ENCODE results near the gene PITPNM3. TPM values are rescaled to one million over a fixed set of nuclear protein-coding genes. Genes with fewer than 3 reads are reported as not detected.
"Not testable (repeated sequence)": the region's sequence is repeated elsewhere in the genome, so short reads cannot be mapped to it uniquely, and the experiment has no call there.

The PITPNM3 gene
- total RNA-seq, result 0.54 TPM

DNA sequence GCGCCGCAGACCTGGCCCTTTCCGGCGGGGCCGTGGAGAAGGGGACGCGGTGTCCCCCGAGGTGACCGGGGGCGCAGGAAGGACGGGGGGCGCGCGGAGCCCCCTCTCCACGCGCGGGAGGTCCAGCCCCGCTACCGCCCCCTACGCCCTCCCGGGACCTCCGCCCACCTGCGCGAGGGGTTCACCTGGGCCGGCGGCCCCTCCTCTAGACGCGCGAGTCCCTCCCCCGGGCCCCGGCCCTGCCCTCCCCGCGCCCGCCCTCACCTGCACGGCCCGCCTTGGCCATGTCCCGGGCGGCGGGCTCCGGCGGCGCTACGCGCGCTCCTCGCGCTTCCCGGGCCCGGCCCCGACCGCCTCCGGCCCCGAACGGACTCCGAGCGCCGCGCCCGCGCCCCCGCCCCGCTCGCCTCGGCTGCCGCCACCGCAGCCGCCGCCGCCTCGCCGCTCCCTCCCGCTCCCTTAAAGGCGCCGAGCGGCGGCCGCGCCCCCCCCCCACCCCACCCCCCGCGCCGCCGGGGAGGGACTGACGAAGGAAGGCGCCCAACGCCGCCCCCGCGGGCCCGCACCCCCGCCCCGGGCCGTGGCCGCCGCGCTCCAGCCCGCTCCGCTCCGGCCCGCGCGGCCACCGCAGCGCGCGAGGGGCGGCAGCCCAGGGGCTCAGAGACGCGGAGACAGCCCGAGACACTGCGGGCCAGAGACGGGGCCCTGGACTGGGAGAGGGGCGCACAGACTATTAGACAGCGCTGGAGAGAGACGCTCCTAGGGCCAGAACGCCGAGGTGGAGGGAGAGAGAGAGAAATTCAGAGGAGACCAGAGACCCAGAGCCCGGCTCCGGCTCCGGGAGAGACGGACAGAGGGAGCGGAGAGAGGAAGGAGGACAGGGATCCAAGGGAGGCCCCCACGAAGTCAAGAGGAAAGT lies at the start of gene PITPNM3:
Gene PITPNM3, minus strand, starts transcription at position 435 of the 919 bp plus-strand sequence. Its CDS starts 149 bp downstream, at position 286.
- DNase-seq (ENCODE audit: low read depth in 2 of 3, low spot score in 2 of 3), result no peak

DNA sequence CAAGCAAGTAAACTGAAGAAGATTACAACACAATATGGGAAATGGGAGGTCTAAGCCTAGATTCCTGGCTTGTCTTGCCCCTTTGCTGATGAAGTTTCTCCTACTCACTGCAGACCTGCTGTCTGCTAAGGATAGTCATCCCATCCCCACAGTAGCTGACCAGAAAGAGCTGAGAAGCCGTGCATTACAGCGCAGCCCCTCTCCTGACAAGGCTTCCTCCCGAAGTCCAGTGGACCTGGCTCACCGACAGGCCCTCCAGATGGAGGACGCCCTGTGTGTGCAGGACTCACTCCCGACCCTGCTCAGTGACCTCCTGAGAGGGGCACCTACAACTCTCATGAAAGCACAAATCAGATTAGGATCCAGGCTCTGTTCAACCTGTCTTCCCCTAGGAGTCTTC lies 48.8 kb upstream of the PITPNM3 start:
- DNase-seq (ENCODE audit: low read depth in 2 of 3, low spot score in 2 of 3), result no peak

DNA sequence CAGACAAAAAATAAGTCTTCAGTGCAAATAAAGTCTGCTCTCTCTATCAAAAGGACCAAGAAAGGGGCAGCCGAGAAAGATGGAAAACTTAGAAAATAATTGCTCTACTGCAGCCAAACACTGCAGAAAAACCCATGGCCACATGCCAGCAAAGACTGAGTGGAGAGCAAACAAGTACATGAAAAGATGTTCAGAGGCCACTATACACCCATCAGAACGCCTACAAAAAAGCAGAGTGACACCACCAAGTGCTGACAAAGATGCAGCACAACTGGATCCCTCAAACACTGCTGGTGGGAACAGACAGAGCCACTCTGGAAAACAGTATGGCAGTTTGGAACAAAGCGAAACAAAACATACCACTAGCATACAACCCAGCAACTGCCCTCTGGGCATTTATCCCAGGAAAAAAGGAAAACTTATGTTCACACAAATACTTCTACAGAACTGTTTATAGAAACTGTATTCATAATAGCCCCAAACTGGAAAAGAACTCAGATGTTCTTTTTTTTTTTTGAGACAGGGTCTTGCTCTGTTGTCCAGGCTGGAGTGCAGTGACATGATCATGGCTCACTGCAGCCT lies 47.5 kb upstream of the PITPNM3 start:
- DNase-seq (ENCODE audit: low read depth in 2 of 3, low spot score in 2 of 3), result no peak

DNA sequence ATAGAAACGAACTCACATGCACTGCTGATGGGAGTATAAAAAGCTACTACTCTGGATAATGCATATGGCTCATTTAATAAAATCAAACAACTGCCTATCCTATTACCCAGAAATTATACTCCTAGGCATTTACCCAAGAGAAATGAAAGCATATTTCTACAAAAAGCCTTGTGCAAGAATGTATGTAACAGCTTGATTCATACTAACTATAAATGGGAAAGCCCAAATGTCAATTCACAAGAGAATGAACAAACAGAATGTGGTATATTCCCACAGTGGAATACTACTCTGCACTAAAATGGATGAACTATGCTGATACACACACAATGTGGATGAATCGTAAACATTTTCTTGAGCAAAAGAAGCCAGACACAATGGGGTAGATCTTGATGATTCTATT lies 45.8 kb upstream of the PITPNM3 start:
- DNase-seq (ENCODE audit: low read depth in 2 of 3, low spot score in 2 of 3), result no peak

GRCh38 chr17:6599364-6599763 lies 43.0 kb upstream of the PITPNM3 start:
- DNase-seq (ENCODE audit: low read depth in 2 of 3, low spot score in 2 of 3), result peak in 2 of 3 donors; percentile 60 to 88

- DNase-seq (ENCODE audit: low read depth in 2 of 3, low spot score in 2 of 3), result no peak
Measured at GRCh38 chr17:6597727-6598126, 41.4 kb upstream of the PITPNM3 start.

DNA sequence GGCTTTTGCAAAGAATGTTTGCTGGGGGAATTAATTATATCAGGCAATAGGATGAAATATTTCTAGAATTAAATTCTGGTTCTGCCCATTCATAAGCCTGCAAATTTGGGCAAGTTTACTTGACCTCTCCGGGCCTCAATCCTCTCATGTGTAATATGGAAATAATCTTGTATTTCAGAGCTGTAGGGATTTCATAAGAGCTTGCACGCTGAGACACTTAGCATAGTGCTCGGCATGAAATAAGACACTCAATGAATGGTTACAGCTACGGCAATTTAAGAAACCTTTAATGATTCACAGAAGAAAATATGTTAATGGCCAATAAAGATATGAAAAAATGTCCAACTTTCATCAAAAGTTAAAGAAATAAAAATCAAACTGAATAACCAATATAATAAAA lies 40.6 kb upstream of the PITPNM3 start:
- DNase-seq (ENCODE audit: low read depth in 2 of 3, low spot score in 2 of 3), result no peak

- DNase-seq (ENCODE audit: low read depth in 2 of 3, low spot score in 2 of 3), result no peak
Measured at GRCh38 chr17:6596511-6596910, 40.2 kb upstream of the PITPNM3 start.

DNA sequence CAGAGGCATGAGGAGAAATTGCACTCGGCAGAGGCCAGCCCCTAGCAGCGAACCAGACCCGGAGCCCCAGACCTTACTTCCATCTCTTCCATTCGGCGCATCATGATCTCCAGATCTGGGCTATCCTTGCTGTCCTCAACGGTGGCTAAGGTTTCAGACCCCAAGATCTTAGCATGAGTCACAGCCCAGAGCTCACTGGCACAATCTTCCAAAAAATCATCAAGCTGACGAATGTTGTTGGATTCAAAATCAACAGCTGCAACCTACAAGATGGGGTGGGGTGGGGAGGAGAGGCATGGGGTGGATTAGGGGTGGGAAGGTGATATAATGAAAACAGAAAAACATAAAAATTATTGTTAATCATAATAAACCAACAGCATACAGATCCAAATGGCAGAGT lies 39.7 kb upstream of the PITPNM3 start:
- no peak for DNase-seq (ENCODE audit: low read depth in 2 of 3, low spot score in 2 of 3)

DNA sequence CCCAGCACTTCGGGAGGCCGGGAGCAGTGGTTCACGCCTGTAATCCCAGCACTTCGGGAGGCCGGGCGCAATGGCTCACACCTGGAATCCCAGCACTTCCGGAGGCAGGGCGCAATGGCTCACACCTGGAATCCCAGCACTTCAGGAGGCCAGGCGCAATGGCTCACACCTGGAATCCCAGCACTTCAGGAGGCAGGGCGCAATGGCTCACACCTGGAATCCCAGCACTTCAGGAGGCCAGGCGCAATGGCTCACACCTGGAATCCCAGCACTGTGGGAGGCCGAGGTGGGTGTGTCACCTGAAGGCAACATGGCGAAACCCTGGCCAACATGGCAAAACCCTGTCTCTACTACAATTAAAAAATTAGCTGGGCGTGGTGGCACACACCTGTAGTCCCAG lies 37.0 kb upstream of the PITPNM3 start:
- not testable (repeated sequence) for DNase-seq (ENCODE audit: low read depth in 2 of 3, low spot score in 2 of 3)

DNA sequence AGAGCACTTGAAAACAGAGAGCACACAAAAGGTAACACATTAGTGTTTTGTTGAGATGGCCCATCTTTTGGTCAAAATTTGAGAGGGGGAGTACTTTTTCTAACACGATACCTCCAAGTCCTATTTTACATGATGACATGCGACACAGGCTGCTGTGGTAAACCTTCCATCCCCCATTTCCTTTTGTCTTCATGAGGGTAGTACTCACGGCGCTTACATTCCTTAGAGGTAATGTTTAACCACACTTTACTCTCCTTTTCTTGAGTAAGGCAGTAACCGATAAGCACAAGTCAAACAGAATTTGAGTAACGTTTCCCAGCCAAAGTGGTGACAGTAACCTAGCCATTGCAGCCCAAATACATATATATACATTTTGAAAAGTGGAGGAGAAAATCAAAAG lies 35.8 kb upstream of the PITPNM3 start:
- no peak for DNase-seq (ENCODE audit: low read depth in 2 of 3, low spot score in 2 of 3)

GRCh38 chr17:6591599-6592158 lies 35.3 kb upstream of the PITPNM3 start:
- DNase-seq (ENCODE audit: low read depth in 2 of 3, low spot score in 2 of 3), result no peak

GRCh38 chr17:6589266-6589946 lies 33.1 kb upstream of the PITPNM3 start:
- DNase-seq (ENCODE audit: low read depth in 2 of 3, low spot score in 2 of 3), result no peak

DNA sequence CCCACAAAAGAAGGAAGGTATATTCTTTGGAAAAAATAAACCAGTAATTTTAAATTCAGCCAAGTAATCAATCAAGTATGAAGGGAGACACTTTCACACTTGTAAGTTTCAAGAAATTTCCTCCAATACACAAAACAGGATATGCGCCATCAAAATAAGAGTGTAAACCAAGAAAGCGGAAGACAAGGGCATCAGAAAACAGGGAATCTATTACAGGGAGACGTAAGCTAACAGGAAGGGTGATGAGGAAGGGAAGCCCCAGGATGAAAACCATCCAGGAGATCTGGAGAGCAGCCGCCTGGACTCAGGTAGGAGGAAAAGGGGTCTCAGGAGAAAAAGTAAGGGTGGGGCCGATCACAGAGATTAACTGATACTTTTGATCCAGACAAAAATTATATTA lies 31.8 kb upstream of the PITPNM3 start:
- DNase-seq (ENCODE audit: low read depth in 2 of 3, low spot score in 2 of 3), result no peak

- no peak for DNase-seq (ENCODE audit: low read depth in 2 of 3, low spot score in 2 of 3)
Measured at GRCh38 chr17:6587310-6587709, 31.0 kb upstream of the PITPNM3 start.

DNA sequence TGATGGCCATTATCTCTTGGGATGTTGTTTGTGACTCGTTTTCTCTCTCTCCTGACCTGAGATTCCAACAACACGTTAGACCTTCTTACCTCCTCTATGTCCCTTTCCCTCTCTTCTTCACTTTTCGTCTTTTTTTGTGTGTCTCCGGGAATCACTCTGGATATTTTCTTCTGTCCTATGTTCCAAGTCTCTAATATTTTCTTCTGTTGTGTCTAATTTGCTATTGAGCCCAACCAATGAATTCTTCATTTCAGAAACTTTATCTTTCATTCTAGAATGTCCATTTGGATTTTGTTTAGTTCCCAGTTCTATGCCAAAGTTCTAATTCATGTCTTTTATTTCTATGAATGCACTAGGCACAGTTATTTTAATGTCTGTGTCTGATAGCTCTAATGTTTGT lies 27.1 kb upstream of the PITPNM3 start:
- no peak for DNase-seq (ENCODE audit: low read depth in 2 of 3, low spot score in 2 of 3)

DNA sequence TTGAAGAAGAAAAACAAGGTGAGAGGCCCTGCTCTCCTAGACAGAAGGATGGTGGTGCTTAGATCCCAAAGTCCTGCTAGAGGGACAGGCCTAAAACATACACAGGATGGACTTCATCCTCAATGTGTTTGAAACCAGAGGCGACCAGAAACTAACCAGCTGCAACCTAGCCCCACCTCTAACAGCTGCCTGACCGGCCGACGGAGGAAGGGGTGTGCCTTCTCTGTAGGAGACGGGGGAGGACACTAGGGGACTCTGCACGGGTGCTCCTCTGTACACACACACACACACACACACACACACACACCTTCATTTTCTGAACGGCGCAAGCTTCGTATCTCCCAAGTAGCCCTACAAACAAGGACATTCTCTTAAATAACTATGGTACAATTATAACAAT lies 24.3 kb upstream of the PITPNM3 start:
- no peak for DNase-seq (ENCODE audit: low read depth in 2 of 3, low spot score in 2 of 3)

DNA sequence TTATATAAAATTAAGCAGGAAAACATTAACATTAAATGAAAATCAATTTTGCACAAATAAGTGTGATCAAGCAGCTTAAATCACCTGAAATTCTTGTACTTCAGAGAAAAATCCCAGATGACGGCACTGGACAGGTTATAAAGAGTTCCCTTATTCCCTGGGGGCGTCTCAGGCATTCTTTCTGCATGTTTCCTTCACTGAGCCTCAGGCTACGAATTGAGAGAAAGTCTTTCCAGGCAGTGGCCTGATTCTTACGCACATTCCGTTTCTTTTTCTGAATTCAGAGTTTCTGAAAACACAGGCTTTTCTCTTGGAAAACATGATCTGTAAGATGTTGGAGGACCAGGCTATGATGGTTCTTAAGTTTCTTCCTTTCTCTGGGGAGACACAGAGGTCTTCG lies 22.1 kb upstream of the PITPNM3 start:
- DNase-seq (ENCODE audit: low read depth in 2 of 3, low spot score in 2 of 3), result no peak

DNA sequence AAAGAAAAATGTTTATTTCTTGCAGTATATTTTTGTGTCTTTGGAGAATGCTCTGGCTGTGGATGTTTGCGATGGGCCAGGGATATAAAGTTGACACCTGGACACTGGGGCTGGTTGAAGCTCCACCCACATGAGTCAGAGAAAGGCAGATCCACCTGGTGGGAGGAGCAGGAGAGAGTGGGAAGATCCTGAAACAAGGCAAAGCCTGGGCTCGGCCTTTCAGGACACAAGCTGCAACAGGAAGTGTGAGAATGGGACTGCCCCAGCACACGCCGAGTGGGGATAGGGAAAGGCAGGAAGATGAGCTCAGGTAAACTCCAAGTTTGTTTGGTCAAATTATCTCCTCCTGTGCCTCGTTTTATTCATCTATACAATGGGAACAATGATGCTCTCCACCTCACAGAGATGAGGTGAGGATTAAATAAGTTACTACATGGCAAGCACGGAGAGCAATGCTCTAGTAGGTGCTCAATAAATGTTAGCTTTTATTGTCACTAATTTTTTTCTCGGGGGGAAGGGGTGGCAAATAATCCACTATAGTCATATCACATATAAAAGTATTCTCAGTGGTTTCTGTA lies 21.4 kb upstream of the PITPNM3 start:
- DNase-seq (ENCODE audit: low read depth in 2 of 3, low spot score in 2 of 3), result no peak

DNA sequence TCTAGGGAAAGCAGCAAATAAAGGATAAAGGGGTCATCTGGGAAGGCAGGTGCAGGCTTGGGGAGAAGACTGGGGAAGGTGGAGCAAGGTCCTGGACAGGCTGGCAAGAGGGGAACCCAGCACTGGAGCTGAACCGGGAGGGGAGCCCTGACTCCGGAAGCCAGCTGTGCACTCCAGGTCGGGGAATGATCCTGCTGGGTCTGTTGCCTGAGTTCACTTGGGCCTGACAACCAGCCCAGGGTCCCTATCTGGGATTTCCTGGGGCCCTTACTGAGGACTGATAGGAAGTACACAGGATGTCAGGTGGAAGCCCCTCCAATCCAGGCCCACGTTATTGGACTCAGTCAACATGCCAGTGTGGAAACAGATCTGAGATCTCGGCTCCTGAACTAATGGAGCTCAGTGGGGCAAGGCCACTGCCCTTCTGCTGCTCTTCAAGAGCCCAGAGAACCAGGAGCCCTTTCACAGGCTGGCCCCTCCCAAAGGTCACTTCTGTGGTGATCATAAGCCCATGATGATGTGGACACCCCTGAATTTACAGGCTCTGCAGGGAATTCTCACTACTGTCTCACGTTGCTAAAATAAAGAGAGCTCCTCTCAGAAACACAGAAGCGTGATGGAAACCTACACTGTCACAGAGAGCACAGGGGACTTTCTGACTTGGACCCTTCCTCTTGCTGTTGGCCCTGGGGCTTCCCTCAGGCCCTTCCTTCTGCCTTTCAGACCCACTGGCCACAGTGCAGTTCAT lies 19.9 kb upstream of the PITPNM3 start:
- no peak for DNase-seq (ENCODE audit: low read depth in 2 of 3, low spot score in 2 of 3)

Data from hematopoietic multipotent progenitor cell (in vitro differentiated cells).